Occipital lobe (tissue), 2 donors: ENCODE measurements around the gene MYO6. TPM values are rescaled to one million over a fixed set of nuclear protein-coding genes. Genes with fewer than 3 reads are reported as not detected.
"Not testable (repeated sequence)": the region's sequence is repeated elsewhere in the genome, so short reads cannot be mapped to it uniquely, and the experiment has no call there.

Experiments used
- DNase-seq: peaks from one replicate; lab custom pipeline; 2025; lab: John Stamatoyannopoulos, UW
- total RNA-seq: library from RNA; depleted of rRNA; stranded (reverse); fragments of >200 nt; gene quantifications from one replicate; pipeline ENCODE4 v1.2.3, GENCODE V29; 2014

MYO6 gene
- total RNA-seq, 1 donor from 2014 or later, result 15.8 TPM

DNA sequence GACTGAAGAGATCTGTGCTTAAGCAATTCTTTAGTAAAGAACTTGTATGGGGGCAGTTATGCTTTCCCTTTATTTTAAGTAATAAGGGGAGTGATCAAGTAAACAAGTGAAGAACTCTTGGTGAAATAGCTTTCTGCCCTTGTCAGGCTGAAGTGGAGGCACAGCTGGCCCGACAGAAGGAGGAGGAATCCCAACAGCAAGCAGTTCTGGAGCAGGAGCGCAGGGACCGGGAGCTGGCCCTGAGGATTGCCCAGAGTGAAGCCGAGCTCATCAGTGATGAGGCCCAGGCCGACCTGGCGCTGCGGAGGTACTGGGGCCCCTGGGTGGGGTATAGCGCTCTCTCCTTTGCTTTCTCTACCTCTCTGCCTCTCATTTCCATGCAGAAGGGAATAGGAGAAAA, 143.3 kb downstream of the MYO6 start:
- no peak for DNase-seq

DNA sequence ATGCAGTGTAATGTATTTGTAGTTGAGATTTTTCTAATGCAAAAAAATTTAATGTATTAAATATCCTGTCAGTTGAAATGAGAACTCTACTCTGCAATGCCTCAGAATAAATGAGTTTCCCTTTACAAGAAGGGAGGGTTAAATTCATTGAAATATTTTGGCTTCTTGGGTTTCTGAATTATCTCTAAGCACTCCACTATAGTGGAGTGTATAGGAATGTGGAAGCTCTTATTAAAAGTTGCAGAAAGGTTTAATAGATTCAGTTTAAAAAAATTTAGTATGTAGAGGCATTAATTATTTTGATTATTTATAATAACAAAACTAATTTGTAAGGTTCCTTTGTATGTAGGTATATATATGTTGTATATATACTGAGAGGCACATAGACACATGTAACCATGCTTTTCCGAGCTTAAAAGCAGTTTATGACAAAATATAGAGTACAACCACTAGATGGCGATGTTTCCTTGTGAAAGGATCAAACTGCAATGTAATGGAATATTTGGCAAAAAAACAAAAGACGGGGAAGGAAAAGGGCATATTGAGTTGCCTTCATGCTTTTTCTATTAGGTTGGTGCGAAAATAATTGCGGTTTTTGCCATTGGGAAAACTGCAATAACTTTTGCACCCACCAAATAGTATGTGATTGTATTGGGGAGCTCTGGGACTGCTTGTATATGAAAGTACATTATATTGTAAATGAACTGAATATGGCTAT, 144.2 kb downstream of the MYO6 start:
- DNase-seq, result no peak

DNA sequence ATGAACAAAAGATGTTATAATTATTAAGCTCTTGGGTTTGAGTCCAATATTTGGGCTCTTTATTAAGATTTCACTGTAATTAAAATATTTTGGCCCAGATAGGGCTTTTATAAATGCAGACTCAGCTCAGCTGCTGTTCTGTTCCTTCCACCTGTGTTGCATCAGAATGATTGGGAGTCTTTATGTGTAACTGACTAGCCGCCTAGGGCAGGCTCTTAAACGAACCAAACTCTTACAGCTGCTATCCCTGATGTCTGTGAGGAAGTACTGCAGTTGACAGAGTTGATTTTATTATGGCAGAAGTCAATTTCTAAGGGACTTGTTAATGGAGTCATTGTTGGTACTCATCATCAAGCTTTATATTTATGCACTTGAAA, 144.7 kb downstream of the MYO6 start:
- no peak for DNase-seq

DNA sequence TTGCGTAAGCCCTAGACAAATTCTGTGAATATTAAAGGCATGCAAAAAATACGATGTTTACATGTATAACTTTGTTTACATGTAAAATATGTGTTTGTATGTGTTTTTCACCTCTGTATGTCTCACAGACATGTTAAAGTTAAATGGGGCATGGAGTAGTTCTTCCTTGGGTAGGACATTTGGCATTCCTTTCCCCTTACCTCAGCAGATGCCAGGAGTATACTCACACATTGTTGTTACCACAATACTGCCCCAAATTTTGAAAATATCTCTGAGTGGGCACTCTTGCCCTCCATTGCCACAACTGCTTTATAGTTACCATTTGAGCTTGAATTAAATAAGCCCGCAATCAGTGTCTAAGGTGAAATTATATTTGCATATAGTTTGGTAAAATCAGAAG, 147.5 kb downstream of the MYO6 start:
- no peak for DNase-seq

DNA sequence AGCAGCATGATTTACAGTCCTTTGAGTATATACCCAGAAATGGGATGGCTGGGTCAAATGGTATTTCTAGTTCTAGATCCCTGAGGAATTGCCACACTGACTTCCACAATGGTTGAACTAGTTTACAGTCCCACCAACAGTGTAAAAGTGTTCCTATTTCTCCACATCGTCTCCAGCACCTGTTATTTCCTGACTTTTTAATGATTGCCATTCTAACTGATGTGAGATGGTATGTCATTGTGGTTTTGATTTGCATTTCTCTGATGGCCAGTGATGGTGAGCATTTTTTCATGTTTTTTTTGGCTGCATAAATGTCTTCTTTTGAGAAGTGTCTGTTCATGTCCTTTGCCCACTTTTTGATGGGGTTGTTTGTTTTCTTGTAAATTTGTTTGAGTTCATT, 151.2 kb downstream of the MYO6 start:
- not testable (repeated sequence) for DNase-seq

DNA sequence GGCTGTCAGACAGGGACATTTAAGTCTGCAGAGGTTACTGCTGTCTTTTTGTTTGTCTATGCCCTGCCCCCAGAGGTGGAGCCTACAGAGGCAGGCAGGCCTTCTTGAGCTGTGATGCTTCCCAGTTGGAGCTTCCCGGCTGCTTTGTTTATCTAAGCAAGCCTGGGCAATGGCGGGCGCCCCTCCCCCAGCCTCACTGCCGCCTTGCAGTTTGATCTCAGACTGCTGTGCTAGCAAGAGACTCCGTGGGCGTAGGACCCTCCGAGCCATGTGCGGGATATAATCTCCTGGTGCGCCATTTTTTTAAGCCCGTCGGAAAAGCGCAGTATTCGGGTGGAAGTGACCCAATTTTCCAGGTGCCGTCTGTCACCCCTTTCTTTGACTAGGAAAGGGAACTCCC, 156.1 kb downstream of the MYO6 start:
- not testable (repeated sequence) for DNase-seq

DNA sequence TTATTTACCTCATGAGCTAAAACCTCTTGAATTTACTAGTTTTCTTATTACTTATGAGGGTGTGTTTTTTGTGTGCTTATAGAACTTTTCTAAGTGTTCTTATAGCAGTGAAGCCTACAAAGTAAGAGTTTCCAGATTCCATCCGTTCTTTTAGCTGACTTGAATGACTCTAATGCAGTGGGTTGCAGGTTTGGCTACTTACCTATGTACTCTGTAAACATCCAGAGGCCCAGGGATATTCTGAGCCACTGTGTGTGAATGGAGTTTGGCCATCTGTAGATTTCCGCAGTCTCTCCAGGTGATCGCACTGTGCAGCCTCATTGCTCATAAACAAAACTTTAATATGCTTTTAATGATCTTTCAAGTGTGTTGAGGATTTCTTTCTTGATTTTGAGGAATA, 157.8 kb downstream of the MYO6 start:
- no peak for DNase-seq

DNA sequence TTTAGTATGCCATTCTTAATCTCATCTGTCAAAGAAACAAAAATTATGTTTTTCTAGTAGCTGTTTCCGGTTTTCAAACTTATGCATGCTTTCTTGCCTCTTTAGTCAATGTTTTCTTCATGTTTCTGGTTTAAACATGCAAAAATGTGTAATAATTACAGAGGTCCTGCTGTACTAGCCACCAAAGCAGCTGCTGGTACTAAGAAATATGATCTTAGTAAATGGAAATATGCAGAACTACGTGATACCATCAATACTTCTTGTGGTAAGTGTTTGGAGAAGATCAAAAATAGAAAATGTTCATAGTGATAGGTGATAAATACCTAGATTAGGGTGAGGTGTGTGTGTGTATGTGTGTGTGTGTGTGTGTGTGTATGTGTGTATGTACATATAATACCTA, 158.4 kb downstream of the MYO6 start:
- no peak for DNase-seq

DNA sequence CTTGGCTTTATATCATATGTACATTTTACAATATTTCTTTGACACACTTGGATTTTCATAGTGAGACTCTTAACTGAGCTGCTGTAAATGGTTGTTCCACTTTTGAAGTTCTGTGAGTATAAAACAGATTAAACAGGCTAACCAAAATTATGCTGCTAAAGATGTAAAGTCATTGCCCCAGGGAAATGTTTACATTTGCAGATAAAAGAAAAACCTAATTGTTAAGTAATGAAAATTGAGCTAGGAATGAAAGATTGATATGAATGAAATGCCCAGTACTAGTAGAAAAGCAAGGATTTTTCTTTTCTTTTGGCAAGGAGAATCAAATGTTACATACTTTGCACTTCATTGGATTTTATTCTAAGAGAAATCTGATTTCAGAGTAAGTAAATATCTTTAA, 164.0 kb downstream of the MYO6 start:
- no peak for DNase-seq

DNA sequence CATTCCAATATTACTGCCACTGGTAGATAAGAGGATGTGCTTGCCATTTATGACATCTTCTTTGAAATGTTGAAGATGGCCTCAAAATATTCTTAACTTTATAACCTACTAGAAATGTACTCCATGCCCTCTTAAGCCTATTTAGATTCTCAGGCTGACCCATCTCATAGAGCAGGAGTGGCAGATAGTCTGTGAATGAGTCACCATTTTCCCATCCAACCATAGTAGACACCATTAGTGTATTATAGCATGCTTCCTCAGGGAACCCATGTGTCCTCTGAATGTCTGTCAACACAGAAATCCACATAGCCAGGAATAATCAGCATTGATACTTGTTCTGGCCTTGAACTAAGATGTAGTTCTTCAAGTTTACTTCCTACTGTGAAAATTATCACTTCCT, 173.2 kb downstream of the MYO6 start:
- no peak for DNase-seq

DNA sequence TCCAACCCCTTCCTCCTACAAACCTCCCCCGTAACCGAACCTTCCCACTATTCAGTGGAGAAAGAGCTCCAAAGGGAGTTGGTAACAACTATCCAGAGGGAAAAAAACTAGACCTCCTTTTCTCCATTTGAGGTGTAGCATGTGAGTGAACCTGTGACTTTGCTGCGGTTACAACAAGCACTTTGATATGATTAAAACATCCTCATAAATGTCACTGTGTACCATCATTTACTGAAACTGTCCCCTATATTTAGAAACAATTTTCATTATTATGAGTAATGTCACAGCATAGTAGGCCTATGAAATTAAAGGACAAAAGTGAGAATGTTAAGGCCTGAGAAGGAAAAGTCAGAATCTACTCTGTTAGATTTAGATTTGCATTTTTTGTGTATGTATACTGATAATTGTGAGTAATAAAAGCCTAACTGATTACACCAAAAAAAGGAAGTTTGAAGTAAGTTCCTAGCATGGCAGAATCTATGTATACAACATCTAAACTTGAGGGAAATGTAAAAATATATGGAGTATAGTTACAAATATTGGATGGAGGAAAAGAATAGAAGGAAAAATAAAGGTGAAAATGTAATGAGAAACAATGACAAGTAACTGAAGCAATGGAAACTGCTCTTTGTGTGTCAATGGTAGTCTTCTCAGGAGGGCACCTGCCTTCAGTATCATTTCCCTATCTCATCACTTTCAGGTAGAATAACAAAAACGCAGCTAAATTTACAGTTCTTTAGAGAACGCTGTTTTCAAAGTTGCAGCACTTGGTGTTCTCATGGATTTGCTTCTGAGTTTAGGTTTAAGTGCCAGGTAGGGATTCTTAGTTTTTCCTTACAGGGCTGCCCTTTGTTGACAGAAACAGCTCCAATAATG, 177.5 kb downstream of the MYO6 start:
- DNase-seq, result no peak

DNA sequence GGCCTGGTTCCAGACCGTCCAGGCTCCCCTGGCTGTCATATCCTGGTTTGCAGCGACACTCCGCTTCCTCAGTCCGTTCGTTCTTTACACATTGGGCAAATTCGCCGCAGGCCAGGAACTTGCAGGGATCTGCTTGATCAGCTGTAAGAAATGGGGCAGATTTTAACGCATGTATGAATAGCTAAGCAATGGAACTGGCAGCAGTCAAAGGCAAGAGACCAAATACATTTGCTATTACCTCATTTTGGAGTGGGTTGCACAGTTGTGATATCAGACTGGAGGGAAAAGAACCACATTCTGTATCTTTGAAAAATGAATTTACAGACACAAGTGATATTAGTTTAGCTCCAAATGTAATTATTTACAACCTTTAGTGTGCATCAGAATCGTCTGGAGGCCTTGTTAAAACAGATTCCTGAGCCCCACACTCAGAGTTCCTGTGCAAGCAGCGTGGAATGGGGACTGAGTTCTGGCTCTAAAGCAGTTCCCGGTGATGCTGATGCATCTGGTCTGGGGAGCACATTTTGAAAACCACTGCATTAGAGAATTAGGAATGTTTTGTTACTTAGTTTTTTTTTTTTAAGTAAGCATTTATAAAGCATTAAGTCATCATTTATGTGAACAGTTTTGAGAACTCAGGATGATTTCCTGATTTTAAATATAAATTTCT, 182.1 kb downstream of the MYO6 start:
- DNase-seq, result no peak

DNA sequence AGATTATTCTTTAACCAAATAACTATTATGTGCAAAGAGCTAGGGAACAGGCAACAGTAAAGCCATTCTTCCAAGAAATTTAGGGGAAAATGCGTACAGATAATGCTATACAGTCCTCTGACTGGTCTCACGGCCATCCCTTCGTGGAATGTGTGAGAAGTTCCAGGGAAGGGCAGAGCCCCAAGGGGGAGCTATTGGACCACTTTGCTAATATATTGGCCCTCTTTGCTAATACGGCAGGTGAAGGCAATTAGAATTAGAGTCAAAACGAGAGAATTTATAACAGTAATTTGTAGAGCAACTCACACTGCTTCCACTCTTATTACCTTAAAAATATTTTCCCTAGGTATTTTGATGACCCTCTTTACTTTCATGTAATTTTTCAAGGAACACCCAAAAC, 183.0 kb downstream of the MYO6 start:
- DNase-seq, result no peak

DNA sequence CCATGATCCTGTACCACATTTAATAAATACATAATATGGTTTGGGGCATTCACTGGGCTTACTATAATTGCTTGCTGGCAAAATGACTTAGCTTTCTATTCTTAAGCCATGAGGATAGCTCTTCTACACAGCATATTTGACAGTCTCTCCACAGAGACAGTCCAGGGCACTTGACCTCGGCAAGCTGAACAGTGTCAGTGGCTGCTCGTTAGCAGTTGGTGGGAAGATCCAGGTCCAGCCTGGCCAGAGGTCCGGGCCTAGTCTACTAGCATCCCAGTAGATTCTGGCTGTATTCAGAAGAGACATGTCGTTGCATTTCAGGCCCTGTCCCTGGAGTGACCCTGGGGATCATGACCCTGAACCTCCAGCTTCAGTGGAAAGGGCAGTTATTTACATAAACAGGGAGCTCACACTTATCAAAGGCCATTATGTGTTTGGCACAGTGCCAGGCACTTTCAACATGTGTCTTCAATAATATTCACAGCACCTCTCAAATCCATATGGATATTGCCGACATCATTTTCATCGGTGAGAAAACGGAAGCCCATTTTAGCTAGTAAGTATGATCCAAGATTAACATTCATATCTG, 184.4 kb downstream of the MYO6 start:
- DNase-seq, result no peak

DNA sequence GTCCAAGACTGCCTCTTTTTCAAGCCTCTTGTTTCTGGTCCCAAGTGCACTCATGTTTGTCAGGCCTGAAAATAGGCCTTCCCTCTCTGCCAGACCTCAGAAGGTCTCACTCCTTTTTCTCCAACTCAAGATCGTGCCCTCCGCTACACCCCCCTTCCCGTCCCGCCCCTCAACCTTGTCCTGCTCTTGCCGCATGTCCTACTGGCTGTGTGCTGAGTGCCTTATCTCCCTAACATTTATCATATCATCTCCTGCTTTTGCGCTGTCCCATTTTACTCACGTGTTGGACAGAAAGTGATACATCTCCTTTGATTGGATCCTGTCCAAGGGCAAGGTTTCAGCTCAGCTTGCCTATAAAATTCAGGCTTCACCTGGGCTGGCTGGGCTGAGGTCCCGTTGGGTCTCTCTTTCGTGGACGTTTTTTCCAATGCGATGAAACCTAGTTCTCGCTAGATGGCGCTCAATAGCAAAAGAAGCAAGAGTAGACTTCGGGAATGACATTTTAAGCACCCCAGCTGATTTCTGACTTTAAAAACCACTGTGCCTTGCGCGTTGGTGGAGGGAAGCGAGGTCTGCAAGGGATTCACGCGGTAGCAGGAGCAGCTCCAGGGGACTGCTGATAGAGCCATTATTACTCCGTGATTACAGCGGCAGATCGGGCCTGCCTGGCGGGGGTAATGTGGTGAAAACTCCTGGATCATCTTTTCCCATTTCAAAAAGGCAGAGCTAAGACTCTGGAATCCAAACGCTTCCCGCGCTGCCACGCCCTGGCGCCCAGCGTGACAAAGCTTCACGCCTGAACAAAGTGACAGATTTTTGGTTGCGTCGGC, 185.8 kb downstream of the MYO6 start:
- DNase-seq, result peak; percentile 19

DNA sequence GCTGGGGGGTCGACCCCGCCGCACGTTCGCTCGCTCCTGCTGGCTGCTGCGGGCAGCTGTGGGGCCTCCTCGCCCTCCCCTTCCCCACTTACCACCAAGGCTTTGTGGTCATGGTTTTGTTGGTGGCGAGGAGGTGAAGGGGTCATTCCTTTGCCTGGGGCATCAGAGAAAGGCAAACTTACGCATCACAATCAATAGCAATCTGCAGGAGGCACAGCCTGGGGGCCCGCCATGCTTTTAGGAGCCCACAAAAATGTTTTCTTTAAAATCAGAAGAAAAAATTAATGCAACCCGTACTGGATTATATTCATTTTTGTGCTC, 186.4 kb downstream of the MYO6 start:
- DNase-seq, result no peak

DNA sequence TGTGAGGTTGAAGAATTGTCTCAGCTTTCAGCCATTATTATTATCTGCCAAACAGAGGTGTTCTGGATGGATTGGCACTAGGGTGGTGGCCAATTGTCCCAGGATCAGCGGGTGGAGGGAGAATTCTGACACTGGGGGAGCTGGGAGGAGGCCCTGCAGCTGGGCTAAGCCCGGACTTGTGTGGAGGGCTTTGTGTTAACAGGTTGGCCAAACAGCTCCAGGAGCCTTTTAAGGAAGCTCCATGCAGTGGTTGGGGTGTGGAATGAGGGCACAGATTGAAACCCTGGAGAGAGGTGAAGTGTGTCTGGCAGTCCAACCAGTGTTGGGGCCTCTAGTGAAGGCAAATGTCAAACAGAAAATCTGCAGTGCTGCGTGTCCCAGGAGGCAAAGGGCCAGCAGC, 187.6 kb downstream of the MYO6 start:
- DNase-seq, result no peak

DNA sequence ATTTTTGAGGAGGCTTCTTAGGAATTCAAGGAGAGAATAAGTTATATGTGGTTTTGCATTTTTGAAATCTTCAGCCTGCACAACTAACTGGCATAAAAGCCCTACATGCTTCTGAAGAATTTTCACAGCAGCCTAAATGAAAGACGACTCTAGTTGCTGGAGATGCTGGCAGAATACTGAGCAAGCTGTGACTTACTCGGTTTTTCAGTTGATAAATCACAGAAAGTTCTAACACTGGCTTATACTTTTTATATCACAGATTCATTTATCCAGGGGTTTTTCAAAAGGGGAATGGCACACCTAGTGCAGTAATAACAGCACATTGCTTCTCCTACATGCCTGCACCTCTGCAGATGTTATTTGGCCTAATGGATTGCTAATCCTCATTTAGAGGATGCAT, 188.8 kb downstream of the MYO6 start:
- no peak for DNase-seq

DNA sequence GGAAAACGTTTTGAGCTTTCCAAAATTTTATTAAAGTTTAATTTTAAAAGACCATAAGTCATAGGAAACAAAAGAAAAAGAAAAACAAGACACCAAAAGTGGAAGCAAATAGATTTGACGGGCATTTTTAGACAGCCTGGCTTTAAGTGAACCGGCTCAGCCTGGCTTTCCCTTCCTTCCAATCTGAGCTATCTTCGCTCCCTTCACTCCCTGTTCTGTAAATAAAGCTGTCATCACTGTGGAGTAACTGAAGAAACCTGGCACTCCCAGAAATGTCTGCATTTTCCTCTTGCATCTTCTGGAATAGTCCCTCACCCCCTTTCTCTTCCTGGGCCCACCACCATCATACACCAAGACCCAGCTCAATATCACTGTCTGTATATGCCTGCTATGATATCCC, 191.5 kb downstream of the MYO6 start:
- no peak for DNase-seq

DNA sequence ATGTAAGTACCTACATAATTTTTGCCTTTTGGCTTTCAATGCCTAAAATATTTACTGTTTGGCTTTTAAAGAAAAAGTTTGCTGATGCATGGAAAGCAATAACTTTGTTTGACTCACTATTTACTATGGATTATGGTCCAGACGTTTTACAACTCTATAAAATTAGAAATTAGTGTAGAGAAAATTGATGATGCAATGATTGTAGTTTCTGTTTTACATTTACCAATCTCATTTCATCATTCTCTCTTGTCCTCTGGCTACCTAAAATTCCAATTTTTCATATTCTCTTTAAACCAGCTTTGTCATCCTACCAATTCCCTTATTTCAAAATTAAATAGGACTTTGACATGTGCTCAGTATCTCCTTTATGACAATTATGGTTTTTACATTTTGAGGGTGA, 192.5 kb downstream of the MYO6 start:
- DNase-seq, result no peak

DNA sequence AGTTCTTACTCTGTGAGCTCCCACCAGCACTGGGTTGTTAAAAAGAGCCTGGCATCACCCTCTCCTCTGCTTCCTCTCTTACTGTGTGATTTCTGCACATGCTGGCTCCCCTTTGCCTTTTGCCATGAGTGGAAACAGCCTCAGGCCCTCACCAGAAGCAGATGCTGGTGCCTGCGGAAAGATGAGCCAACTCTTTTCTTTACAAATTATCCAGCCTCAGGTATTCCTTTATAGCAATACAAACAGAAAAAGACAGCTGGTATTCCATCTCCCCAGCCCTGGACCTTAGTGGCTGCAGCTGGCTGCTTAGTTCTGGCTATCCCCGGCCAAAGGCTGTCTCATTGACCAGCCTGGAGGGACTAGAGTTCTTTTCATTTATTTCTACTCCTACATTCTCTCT, 194.3 kb downstream of the MYO6 start:
- DNase-seq, result no peak
